HTERT RPE-1 (cell line): ENCODE measurements around the gene TTLL10.

Experiments
- in situ Hi-C: fragments of 300-500 bp; cut with MboI; formaldehyde crosslinking; loops from 4 replicates; pipeline ENCODE4 v1.14.3; 2020; ENCODE audit warnings: low sequenced_read_pairs

The TTLL10 gene

DNA sequence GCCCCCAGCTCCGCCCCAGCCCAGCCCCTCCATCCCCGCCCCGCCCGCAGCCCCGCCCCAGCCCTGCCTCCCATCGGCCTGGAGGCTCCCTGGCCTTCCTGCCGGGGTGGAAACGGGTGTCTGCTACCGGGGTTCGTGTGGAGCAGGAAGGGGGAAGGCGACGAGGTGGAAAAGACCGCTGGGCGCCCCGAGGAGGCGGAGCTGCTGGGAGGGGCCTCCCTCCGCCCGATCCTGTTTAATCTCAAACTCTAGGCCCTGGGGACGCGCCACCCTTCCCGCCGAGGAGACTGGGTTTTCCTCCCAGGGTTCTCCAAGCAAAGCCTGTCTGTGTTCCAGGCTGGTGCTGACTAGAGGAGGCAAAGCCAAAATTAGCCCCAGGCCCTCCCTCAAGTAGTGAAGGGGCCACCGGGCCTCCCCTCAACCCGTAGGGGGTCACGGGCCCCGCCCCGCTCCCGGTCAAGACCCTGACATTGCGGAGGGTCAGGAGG, 16.2 kb upstream of the TTLL10 start:
- in situ Hi-C loops: no loop called here

DNA sequence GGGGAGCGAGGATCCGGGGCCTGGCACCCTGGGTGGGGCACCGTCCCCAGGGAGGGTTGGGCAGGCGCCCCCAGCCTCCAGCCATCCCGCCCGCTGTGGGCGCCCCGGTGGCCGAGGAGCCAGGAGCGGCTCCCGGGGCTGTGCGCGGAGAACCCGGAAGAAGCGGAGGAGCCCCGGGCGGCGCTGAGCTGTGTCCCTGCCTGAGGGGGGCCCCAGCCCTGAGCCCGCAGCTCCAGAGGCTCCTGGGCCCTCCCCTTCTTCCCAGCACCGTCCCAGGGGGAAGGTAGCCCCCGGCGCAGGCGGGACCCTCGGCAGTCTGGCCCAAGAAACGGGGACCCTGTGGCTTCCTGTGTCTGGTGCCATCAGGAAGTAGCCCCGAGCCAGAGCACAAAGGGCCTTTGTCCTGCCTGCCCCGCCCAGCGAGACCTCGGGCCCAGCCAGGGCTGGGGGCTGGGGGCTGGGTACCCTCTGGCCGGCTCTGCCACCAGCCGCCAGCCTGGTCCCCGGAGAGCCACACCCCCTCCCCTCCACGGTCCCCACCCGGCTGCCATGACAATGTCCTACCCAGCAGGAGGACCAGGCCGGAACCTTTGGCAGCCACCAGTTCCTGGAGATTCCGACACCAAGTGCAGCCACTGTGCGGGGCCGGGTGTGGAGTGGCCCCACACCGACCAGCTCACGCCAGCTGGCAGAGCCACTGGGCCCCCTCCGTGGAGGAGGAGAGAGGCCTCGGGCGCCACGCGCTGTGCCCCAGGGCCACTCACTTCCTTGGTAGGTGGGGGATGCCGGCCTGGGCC, 15.6 kb upstream of the TTLL10 start:
- in situ Hi-C loops: no loop called here

DNA sequence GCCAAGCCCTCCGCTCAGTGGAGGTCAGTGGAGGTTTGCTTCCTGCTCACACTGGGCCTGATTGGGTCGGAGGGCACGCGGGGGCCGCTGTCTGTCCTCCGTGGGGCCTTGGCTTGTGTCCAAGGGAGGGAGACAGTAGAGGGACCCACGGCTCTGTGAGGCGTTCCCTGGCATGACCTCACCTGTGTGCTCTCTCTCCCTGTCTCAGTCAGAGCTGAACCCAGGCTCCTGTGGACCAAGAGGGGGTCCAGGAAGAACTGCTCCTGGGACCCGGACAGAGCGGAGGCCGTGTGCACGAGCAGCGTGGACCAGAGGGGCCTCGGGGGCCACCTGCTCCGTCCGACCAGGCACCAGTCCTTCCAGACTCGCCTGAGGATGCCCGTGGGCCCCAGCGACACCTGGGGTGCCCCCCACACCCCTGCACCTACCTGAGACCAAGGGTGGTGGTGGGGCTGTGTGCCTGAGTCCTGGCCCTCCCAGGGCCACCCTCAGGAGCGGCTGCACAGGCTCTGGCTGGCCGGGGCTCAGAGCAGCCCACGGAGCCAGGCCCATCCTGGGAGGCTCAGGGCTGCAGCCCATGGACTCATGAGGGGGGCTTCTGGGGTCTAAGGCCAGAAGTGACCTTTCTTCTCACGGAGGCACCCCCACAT, 13.3 kb upstream of the TTLL10 start:
- in situ Hi-C loops: no loop called here

DNA sequence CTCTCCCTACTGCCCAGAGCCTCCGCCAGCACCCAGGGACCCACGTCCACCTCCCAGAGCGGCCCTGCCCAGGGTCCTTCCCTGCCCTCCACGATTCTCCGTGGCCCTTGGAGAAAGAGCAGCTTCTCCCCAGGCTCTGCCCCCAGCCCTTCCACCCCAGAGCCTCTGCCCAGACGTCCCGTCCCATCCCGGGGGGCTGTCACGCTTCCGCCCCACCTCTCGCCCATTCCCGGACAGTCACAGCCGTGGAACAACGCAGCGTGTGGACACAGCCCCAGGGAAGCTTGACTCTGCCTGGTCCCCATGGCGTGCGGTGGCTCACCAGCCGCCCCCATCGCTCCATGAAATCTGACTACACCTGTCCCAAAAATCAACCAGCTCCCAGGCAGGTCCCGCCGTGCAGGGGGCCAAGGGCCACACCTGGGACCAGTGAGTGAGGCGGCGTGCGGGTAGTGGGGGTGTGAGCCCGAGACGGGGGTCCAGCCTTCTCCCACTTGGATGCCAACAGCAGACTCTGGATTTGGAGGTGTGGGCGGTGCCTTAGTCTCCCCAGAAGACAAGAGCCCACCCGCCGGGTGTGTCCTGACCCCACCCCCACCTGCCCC, 12.5 kb upstream of the TTLL10 start:
- in situ Hi-C loops: no loop called here

DNA sequence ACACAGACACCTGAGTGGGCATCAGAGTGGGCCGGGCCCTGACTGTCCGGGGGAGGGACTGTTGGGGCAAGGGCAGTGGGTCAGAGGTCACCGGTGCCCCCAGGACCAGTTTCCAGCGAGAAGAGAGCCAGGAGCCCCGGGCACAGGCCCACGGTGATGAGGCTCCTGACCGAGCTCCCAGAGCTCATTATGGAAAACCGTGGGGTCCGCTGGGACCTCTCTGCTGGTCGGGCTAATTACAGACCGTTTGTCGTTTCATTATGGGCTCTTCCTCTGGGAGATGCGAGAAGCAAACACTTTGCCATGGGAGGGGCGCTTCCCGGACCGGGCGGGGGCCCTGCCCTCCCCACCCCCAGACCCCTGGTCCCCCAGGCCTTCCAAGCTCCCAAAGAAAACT, 12.0 kb upstream of the TTLL10 start:
- in situ Hi-C loops: no loop called here

DNA sequence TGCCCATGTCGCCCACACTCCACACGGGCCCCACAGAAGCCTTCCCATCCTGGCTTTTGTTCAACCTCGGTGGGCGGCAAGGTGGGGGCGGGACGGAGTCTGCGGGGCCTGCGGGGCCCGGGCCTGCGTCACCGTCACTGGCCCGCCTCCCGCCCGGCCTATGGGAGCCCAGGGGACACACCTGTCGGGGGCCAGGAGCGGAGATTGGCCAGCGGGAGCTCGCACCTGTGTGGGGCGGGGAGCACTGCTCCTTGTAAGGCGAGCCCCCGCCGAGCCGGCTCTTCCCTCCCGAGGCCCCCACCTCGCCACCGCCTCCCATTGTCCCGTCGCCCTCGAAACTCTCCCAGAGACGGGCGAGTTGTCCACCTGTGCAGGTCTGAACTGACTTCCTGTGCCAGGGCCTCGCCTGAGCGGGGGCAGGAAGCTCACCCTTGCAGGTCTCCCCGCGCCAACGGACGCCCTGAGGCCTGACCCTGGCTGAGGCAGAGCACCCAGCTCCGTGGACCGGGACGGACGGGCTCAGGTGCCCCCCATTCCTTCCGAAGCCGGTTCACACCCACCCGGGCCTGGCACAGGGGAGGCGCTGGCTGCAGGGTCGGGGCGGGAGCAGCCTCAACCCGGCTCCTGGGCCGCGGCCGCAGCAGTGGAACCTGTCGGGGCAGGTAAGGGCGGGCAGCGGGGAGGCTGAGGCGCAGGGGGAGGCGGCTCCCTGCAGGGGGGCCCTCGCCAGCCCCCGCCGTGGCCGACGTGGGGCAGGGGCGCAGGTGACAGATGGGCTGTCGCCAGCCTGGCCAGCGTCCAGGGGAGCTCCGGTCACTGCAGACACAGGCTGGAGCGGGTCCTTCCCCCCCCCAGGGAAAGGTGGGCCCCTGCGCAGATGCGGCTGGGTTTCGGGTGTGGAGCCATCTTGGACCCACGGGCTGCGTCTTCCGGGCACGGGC, 10.8 kb upstream of the TTLL10 start:
- in situ Hi-C loops: no loop called here

DNA sequence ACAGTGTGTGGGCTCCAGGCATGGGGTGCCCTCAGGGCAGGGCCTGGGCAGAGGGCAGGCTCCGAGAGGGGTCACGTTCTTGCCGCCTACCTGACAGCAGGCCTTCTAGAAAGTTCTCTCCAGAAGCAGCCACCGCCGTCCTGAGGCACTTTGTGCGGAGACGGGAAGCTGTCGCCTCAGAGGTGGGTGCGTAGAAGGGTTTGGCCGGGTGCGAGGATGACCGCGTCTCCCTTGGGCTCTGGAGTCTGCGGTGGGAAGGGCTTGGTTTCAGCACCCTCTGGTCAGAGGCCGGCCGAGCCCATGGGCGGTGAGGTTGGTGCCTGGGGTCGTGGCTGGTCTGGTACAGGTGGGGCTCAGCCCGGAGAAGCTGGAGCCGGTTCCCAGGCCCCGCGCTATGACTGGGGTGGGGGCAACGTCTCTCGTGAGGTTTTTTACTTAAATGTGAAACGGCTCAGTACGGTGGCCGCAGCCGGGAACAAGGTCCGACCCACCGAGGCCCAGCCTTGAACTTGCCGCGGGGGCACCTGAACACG, 10.1 kb upstream of the TTLL10 start:
- in situ Hi-C loops: no loop called here

DNA sequence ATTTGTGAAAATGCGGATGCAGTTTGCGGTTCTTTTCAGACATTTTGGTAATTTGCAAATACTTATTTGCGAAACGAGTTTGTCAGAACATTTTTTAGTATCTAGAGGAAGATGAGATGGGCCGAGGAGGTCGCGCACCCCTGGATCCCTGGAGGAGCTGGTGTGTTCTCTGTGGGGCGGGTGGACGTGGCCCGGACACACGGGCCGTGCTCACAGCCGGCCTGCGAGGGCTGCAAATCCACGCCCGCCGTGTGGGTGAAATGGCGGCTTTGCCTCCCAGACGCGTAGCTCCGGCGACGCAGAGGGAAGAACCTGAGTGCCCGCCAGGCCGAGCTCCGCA, 9.3 kb upstream of the TTLL10 start:
- in situ Hi-C loops: no loop called here

- in situ Hi-C loops: no loop called here
Measured at GRCh38 chr1:1164701-1165451, 8.8 kb upstream of the TTLL10 start.

GRCh38 chr1:1165485-1165884, 8.2 kb upstream of the TTLL10 start:
- in situ Hi-C loops: no loop called here

DNA sequence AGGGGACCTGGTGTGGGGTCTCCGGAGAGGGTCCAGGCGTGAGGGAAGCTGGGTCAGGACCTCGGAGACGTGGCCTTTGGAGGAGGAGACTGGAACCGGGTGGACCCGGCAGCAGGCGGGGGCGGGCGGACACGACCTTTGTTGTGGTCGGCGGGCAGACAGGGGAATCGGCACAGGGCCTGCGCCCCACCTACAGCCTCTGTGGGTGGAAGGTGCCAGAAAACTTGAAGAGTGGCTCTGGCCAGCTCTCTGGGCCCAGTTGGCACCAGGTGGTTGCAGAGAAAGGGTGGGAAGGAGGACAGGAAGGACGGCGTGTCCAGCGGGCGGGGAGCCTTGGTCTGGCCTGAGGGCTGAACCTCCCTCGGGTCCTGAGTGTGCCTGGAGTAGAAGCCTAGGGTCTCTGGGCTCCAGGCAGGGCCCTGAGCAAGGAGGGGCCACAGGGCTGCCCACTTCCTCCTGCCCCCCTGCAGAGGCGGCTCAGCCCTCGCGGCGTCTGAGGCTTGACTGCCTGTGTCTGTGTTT, 7.7 kb upstream of the TTLL10 start:
- in situ Hi-C loops: no loop called here

DNA sequence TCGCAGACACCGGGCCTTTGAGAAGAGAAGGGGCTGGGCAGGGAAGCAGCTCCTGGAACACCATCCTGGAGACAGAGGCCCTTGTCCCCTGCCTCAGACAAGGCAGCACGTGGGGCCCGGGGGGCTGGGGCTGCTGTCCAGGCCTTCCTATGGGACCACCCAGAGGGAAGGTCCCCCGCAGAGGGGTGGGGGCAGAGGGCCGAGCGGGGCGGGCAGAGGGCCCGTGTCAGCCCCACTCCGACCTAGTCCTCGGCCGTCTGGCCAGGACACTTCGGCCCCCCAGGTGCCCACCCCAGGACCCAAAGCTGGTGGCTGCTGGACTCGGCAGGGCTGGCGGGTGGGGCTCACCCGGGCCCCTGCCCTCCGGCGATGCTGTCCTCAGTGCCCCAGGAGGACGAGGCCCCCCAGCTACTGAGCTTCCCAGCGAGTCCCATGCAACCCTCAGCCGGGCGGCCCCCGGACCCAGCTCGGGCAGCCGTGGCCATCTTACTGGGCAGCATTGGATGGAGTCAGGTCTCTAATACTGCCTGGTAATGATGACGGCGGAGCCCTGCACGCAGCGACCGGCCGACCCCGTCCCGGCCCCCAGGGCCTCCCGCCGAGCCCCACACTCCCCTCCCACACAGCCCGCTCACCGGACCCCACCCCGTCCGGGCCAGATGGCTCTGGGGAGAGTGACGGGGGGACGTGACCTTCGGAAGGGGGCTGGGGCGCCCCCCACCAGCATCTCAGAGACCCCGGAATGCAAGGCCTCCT, 6.9 kb upstream of the TTLL10 start:
- in situ Hi-C loops: no loop called here

DNA sequence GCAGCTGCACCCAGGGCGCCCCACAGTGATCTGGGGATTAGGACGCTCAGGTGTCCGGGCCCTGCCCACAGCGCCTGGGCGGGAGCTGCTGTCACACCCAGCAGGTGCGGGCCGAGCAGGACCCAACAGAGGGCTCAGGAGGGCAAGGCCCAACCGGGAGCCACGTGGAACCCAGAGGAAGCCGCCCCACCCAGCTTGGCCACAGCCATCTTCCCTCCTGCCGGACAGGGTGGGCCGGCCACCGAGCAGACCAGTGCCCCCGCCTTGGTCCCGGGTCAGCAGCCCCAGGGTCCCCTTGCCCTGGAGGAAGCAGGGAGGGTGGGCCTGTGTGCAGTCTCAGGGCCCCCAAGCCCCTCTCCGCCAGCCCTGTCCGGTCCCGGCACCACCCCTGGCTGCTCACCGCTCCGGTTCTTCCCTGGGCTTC, 6.3 kb upstream of the TTLL10 start:
- in situ Hi-C loops: no loop called here

GRCh38 chr1:1167841-1168450, 5.7 kb upstream of the TTLL10 start:
- in situ Hi-C loops: no loop called here

DNA sequence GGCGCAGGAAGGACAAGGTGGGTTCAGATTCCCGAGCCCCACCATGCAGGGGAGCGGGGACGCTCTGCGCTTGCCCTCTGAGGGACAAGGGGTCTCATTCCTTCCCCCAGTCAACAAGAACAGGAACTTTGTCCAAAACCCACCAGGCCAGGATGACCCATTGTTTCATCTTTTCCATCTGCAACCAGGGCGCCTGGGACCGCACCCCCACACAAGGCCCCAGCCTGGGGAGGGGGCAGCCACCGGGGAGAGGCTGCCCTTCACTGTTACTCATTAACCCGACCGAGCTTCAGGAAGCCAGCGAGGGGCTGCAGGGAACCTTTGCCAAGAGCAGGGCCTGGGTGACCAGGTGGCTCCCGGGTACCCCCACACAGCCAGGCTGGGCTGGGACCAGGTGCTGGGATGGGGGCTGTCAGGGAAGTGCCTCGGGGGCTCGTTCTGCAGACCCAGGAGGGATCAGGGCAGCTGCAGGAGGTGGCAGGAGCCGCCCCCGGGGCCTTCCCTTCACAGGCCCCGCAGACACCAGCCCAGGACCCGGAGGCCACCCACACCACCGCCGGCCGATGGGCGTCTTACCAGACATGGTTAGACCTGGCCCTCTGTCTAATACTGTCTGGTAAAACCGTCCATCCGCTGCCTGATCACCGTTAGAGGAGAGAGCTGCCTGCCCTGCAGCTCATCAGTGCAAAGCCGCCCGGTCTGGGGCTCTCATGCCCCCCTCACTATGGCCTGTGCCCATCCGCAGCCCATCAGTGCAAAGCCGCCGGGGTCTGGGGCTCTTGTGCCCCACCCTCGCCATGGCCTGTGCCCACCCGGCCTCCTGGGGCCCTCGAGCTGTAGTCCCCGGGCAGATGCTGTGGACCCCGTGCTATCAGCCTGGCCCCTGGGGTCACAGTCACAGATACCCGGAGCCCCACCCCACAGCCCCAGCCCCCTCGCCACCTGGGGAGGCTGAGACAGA, 4.9 kb upstream of the TTLL10 start:
- in situ Hi-C loops: no loop called here

DNA sequence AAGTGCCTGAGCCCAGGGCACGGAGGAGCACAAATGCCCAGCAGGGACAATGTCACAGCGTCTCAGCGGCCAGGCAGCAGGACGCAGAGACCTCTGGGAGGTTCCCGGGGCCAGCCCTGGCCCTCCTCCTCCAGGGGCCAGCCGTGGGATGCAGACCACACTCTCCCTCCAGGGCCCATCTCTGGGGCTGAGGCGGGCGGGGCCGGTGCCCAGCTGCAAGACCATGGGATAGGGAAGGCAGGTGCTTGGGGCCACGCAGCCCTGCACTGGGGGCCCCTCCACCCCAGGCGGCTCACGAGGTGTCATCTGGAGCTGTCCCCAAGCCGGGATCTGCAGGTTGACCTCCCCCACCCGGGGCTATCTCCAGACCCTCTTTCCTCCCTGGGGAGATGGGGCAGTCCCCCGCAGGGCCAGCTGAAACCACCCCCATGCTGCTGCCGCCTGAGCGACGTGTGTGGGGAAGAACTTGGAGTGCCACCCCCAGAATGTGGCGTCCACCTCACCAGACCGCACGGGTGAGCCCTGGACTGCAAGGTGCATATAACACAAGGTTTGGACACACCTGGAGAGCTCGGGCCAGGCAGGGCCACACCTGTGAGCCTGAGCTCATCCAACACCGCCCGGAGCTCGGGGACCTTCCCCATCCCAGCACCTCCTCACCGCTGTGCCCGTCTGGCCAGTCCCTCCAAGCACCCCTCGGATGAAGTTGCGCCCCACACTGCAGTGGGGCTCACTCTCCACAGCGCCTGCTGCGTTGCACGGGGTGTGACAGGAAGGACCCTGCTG, 4.1 kb upstream of the TTLL10 start:
- in situ Hi-C loops: no loop called here
